HepG2 (cell line): ENCODE results near the gene FITM1. TPM values are rescaled to one million over a fixed set of nuclear protein-coding genes. Genes with fewer than 3 reads are reported as not detected.

Source experiments
- FOXK1 ChIP-seq: sonication (generic); formaldehyde crosslinking; IDR thresholded peaks from 2 replicates; pipeline ENCODE4 v1.4.0; 2020; ENCODE audit warnings: low read depth, missing genetic modification reagents, borderline replicate concordance
- HNRNPH1 ChIP-seq: fragments of 200-400 bp; formaldehyde crosslinking; optimal IDR thresholded peaks from 2 replicates; pipeline ENCODE3; 2017; ENCODE audit warnings: mild to moderate bottlenecking, low read depth, low read length
- HOXA9 ChIP-seq: sonication (generic); formaldehyde crosslinking; IDR thresholded peaks from 2 replicates; pipeline ENCODE4 v1.8.1; 2022; ENCODE audit warnings: missing genetic modification reagents, mild to moderate bottlenecking, moderate library complexity, borderline replicate concordance
- NBN ChIP-seq: fragments of 450-650 bp; conservative IDR thresholded peaks from 2 replicates; pipeline ENCODE4 v1.6.1; 2017
- SOX6 ChIP-seq, 2 experiments: fragments of 450-650 bp in 1 of 2; sonication (generic) in 1 of 2; formaldehyde crosslinking in 1 of 2; IDR thresholded peaks; 2 replicates each; pipeline versions ENCODE4 v1.4.0 to v1.6.1; 2017 to 2020; ENCODE audit warnings: antibody characterized with exemption in 1 of 2, mild to moderate bottlenecking in 1 of 2, missing genetic modification reagents in 1 of 2
- SPEN ChIP-seq: sonication (generic); formaldehyde crosslinking; IDR thresholded peaks from 2 replicates; pipeline ENCODE4 v1.5.1; 2020; ENCODE audit warnings: low read depth, mild to moderate bottlenecking, missing genetic modification reagents
- TCF7 ChIP-seq: sonication (generic); IDR thresholded peaks from 2 replicates; pipeline ENCODE4 v1.6.1; 2016; ENCODE audit warnings: antibody characterized with exemption, low read depth
- TEAD3 ChIP-seq: optimal IDR thresholded peaks from 2 replicates; pipeline ENCODE3; 2016; ENCODE audit warnings: borderline replicate concordance
- TOE1 ChIP-seq: sonication (generic); formaldehyde crosslinking; IDR thresholded peaks from 2 replicates; pipeline ENCODE4 v1.4.0; 2020; ENCODE audit warnings: mild to moderate bottlenecking, missing genetic modification reagents
- ZFYVE20 ChIP-seq: sonication (generic); formaldehyde crosslinking; IDR thresholded peaks from 2 replicates; pipeline ENCODE4 v1.8.0; 2023; ENCODE audit warnings: low read depth, mild to moderate bottlenecking, moderate library complexity, missing genetic modification reagents, borderline replicate concordance
- ZNF331 ChIP-seq: sonication (generic); formaldehyde crosslinking; IDR thresholded peaks from 2 replicates; pipeline ENCODE4 v1.4.0; 2020; ENCODE audit warnings: missing genetic modification reagents
- ZNF644 ChIP-seq: IDR thresholded peaks from 2 replicates; pipeline ENCODE4 v1.6.1; 2016; ENCODE audit warnings: low read depth
- polyA plus RNA-seq, 8 experiments: library from polyadenylated mRNA; depleted of rRNA in 3 of 8; stranded (reverse) in 7 of 8; unstranded in 1 of 8; fragments of >200 nt; fragmentation: Illumina TruSeq in 4 of 8; extraction: Trizol in 4 of 8; gene quantifications; 2 replicates each; pipeline versions ENCODE4 v1.2.1 to v1.2.3, GENCODE V29; 2011 to 2016; ENCODE audit warnings: low read depth in 4 of 8, missing spikeins in 1 of 8, mixed read lengths in 1 of 8; ENCODE audit not compliant: insufficient read depth in 1 of 8
- total RNA-seq, 5 experiments: library from RNA; depleted of rRNA; stranded (reverse); fragments of >200 nt; fragmentation: Illumina TruSeq; extraction: Trizol; gene quantifications; 2 replicates each; pipeline ENCODE4 v1.2.3, GENCODE V29; 2016; ENCODE audit warnings: low read depth in 1 of 5
- TF ChIP-seq, protein P1 (sequence below): sonication (generic); formaldehyde crosslinking; conservative IDR thresholded peaks from 2 replicates; pipeline ENCODE4 v1.4.0; 2020; ENCODE audit warnings: mild to moderate bottlenecking, missing genetic modification reagents, moderate library complexity
- TF ChIP-seq, protein P2 (sequence below): sonication (generic); formaldehyde crosslinking; IDR thresholded peaks from 2 replicates; pipeline ENCODE4 v1.4.0; 2020; ENCODE audit warnings: missing genetic modification reagents, borderline replicate concordance
- TF ChIP-seq, protein P3 (sequence below): fragments of 450-650 bp; IDR thresholded peaks from 2 replicates; pipeline ENCODE4 v1.6.1; 2017; ENCODE audit warnings: mild to moderate bottlenecking
- TF ChIP-seq, protein P4 (sequence below): sonication (generic); formaldehyde crosslinking; IDR thresholded peaks from 2 replicates; pipeline ENCODE4 v1.8.0; 2022; ENCODE audit warnings: missing genetic modification reagents, mild to moderate bottlenecking, borderline replicate concordance
- TF ChIP-seq, protein P5 (sequence below): sonication (generic); formaldehyde crosslinking; IDR thresholded peaks from 2 replicates; pipeline ENCODE4 v1.8.1; 2023; ENCODE audit warnings: mild to moderate bottlenecking, missing genetic modification reagents

FITM1 gene
- total and polyA plus RNA-seq, 2 of the 13 experiments (the other 11 are each of a cell fraction or from before 2014, with no cell fraction given), result 2.7 to 5.8 TPM

DNA sequence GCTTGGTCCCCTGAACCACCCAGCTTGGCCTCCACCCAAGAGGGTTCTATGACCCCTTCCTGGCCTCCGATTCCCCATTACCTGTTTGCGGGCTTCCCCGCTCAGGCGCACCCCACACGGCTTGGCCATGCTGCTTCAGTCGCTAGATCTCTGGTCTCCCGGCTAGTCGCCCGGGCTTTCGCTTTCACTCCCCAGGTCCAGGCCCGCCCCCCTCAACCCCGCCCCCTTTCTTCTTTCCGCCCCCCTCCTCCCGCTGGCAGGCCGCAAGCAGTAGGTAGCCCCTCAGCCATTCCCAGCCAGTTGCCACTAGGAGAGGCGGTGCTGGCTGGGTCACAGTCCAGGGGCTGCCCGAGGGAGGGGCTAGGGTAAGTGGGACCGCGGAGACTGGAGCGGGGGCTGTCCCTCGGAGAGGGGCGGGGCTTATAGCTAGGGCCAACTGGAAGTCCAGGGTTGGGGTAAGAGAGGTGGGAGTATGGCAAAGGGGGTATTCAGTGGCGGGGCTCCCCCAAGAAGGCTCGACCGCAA is 16.1 kb downstream of the FITM1 start, which contains the start of gene PSME2 (continued):
- TF ChIP-seq ZFYVE20 (CRISPR knock-in tag) (no peak), NBN (no peak), ZNF331 (peak; percentile 76), TEAD3 (CRISPR knock-in tag) (peak; percentile 55), TCF7 (0 out of 2 replicates have a peak, but pooled peaks have one; percentile 8), FOXK1 (CRISPR knock-in tag) (peak; percentile 67; the same call in 1 of the 2 replicates), SOX6 (IDR thresholded peaks at IDR 0.05) (no peak), SOX6 (CRISPR knock-in tag; IDR thresholded peaks at IDR 0.05) (peak; percentile 80), SPEN (peak; percentile 84), ZNF644 (CRISPR knock-in tag) (peak; percentile 76; the same call in 1 of the 2 replicates), HNRNPH1 (no peak), HOXA9 (CRISPR knock-in tag) (no peak), TOE1 (CRISPR knock-in tag) (peak; percentile 49; the same call in 1 of the 2 replicates)
- TF ChIP-seq, protein P1, sequence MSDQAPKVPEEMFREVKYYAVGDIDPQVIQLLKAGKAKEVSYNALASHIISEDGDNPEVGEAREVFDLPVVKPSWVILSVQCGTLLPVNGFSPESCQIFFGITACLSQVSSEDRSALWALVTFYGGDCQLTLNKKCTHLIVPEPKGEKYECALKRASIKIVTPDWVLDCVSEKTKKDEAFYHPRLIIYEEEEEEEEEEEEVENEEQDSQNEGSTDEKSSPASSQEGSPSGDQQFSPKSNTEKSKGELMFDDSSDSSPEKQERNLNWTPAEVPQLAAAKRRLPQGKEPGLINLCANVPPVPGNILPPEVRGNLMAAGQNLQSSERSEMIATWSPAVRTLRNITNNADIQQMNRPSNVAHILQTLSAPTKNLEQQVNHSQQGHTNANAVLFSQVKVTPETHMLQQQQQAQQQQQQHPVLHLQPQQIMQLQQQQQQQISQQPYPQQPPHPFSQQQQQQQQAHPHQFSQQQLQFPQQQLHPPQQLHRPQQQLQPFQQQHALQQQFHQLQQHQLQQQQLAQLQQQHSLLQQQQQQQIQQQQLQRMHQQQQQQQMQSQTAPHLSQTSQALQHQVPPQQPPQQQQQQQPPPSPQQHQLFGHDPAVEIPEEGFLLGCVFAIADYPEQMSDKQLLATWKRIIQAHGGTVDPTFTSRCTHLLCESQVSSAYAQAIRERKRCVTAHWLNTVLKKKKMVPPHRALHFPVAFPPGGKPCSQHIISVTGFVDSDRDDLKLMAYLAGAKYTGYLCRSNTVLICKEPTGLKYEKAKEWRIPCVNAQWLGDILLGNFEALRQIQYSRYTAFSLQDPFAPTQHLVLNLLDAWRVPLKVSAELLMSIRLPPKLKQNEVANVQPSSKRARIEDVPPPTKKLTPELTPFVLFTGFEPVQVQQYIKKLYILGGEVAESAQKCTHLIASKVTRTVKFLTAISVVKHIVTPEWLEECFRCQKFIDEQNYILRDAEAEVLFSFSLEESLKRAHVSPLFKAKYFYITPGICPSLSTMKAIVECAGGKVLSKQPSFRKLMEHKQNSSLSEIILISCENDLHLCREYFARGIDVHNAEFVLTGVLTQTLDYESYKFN (CRISPR knock-in tag), result peak; percentile 90
- TF ChIP-seq, protein P2, sequence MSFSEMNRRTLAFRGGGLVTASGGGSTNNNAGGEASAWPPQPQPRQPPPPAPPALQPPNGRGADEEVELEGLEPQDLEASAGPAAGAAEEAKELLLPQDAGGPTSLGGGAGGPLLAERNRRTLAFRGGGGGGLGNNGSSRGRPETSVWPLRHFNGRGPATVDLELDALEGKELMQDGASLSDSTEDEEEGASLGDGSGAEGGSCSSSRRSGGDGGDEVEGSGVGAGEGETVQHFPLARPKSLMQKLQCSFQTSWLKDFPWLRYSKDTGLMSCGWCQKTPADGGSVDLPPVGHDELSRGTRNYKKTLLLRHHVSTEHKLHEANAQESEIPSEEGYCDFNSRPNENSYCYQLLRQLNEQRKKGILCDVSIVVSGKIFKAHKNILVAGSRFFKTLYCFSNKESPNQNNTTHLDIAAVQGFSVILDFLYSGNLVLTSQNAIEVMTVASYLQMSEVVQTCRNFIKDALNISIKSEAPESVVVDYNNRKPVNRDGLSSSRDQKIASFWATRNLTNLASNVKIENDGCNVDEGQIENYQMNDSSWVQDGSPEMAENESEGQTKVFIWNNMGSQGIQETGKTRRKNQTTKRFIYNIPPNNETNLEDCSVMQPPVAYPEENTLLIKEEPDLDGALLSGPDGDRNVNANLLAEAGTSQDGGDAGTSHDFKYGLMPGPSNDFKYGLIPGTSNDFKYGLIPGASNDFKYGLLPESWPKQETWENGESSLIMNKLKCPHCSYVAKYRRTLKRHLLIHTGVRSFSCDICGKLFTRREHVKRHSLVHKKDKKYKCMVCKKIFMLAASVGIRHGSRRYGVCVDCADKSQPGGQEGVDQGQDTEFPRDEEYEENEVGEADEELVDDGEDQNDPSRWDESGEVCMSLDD, result no peak
- TF ChIP-seq, protein P3, sequence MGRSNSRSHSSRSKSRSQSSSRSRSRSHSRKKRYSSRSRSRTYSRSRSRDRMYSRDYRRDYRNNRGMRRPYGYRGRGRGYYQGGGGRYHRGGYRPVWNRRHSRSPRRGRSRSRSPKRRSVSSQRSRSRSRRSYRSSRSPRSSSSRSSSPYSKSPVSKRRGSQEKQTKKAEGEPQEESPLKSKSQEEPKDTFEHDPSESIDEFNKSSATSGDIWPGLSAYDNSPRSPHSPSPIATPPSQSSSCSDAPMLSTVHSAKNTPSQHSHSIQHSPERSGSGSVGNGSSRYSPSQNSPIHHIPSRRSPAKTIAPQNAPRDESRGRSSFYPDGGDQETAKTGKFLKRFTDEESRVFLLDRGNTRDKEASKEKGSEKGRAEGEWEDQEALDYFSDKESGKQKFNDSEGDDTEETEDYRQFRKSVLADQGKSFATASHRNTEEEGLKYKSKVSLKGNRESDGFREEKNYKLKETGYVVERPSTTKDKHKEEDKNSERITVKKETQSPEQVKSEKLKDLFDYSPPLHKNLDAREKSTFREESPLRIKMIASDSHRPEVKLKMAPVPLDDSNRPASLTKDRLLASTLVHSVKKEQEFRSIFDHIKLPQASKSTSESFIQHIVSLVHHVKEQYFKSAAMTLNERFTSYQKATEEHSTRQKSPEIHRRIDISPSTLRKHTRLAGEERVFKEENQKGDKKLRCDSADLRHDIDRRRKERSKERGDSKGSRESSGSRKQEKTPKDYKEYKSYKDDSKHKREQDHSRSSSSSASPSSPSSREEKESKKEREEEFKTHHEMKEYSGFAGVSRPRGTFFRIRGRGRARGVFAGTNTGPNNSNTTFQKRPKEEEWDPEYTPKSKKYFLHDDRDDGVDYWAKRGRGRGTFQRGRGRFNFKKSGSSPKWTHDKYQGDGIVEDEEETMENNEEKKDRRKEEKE, result no peak
- TF ChIP-seq, protein P4, sequence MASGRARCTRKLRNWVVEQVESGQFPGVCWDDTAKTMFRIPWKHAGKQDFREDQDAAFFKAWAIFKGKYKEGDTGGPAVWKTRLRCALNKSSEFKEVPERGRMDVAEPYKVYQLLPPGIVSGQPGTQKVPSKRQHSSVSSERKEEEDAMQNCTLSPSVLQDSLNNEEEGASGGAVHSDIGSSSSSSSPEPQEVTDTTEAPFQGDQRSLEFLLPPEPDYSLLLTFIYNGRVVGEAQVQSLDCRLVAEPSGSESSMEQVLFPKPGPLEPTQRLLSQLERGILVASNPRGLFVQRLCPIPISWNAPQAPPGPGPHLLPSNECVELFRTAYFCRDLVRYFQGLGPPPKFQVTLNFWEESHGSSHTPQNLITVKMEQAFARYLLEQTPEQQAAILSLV, result 0 out of 2 replicates have a peak, but pooled peaks have one; percentile 65
- TF ChIP-seq, protein P5, sequence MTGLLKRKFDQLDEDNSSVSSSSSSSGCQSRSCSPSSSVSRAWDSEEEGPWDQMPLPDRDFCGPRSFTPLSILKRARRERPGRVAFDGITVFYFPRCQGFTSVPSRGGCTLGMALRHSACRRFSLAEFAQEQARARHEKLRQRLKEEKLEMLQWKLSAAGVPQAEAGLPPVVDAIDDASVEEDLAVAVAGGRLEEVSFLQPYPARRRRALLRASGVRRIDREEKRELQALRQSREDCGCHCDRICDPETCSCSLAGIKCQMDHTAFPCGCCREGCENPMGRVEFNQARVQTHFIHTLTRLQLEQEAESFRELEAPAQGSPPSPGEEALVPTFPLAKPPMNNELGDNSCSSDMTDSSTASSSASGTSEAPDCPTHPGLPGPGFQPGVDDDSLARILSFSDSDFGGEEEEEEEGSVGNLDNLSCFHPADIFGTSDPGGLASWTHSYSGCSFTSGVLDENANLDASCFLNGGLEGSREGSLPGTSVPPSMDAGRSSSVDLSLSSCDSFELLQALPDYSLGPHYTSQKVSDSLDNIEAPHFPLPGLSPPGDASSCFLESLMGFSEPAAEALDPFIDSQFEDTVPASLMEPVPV (CRISPR knock-in tag), result peak; percentile 52; the same call in 1 of the 2 replicates
